SK-N-SH treated with all-trans-retinoic acid at 6 μM for 48 hours (cell line): ENCODE results near the gene DDIT3.

ENCODE experiments used
- ATAC-seq: fragments of 200-7000 bp; cut with Tn5 transposase; 3 replicates; pipeline ENCODE4 v1.9.1; 2020; ENCODE audit warnings: mild to moderate bottlenecking, moderate library complexity
- ARNTL ChIP-seq: fragments of 450-650 bp; formaldehyde crosslinking; IDR thresholded peaks from 2 replicates; pipeline ENCODE4 v1.5.0; 2020; ENCODE audit warnings: low read depth, mild to moderate bottlenecking, moderate library complexity, borderline replicate concordance
- BACH2 ChIP-seq: fragments of 250-450 bp; sonication (Bioruptor Pico); IDR thresholded peaks from 2 replicates; pipeline ENCODE4 v1.9.0; 2021; ENCODE audit warnings: mild to moderate bottlenecking, borderline replicate concordance
- CSDC2 ChIP-seq: fragments of 250-450 bp; sonication (Bioruptor Pico); IDR thresholded peaks from 2 replicates; pipeline ENCODE4 v1.5.0; 2020; ENCODE audit warnings: mild to moderate bottlenecking, moderate library complexity
- ESRRG ChIP-seq: fragments of 250-450 bp; sonication (Bioruptor Pico); IDR thresholded peaks from 2 replicates; pipeline ENCODE4 v1.6.1; 2021; ENCODE audit warnings: mild to moderate bottlenecking
- GLIS3 ChIP-seq: fragments of 250-450 bp; sonication (Bioruptor Pico); IDR thresholded peaks from 2 replicates; pipeline ENCODE4 v1.5.0; 2020; ENCODE audit warnings: mild to moderate bottlenecking, moderate library complexity
- ISL1 ChIP-seq: fragments of 250-450 bp; sonication (Bioruptor Pico); IDR thresholded peaks from 2 replicates; pipeline ENCODE4 v2.1.2; 2022; ENCODE audit warnings: mild to moderate bottlenecking, moderate library complexity
- OSR1 ChIP-seq: fragments of 250-450 bp; sonication (Bioruptor Pico); IDR thresholded peaks from 2 replicates; pipeline ENCODE4 v1.8.0; 2022; ENCODE audit warnings: moderate library complexity, mild to moderate bottlenecking, inconsistent platforms
- PATZ1 ChIP-seq: fragments of 250-450 bp; sonication (Bioruptor Pico); IDR thresholded peaks from 2 replicates; pipeline ENCODE4 v1.8.0; 2020; ENCODE audit warnings: mild to moderate bottlenecking, moderate library complexity, borderline replicate concordance
- SNAI2 ChIP-seq: fragments of 250-450 bp; sonication (Bioruptor Pico); IDR thresholded peaks from 2 replicates; pipeline ENCODE4 v1.5.0; 2020; ENCODE audit warnings: mild to moderate bottlenecking, moderate library complexity
- TCF4 ChIP-seq: fragments of 250-450 bp; sonication (Bioruptor Pico); IDR thresholded peaks from 2 replicates; pipeline ENCODE4 v1.8.0; 2021; ENCODE audit warnings: mild to moderate bottlenecking, moderate library complexity, borderline replicate concordance
- TOX ChIP-seq: fragments of 250-450 bp; sonication (Bioruptor Pico); IDR thresholded peaks from 2 replicates; pipeline ENCODE4 v1.8.0; 2021; ENCODE audit warnings: mild to moderate bottlenecking, moderate library complexity, borderline replicate concordance
- TSHZ2 ChIP-seq: fragments of 250-450 bp; sonication (Bioruptor Pico); IDR thresholded peaks from 2 replicates; pipeline ENCODE4 v1.5.0; 2020; ENCODE audit warnings: mild to moderate bottlenecking, moderate library complexity
- ZFP3 ChIP-seq: fragments of 250-450 bp; sonication (Bioruptor Pico); IDR thresholded peaks from 2 replicates; pipeline ENCODE4 v1.5.0; 2020; ENCODE audit warnings: mild to moderate bottlenecking, moderate library complexity
- ZFP30 ChIP-seq: fragments of 450-650 bp; formaldehyde crosslinking; IDR thresholded peaks from 2 replicates; pipeline ENCODE4 v1.5.0; 2022; ENCODE audit warnings: mild to moderate bottlenecking, moderate library complexity
- ZNF565 ChIP-seq: fragments of 450-650 bp; formaldehyde crosslinking; conservative IDR thresholded peaks from 2 replicates; pipeline ENCODE4 v1.5.0; 2020; ENCODE audit warnings: low read depth, mild to moderate bottlenecking, moderate library complexity
- ZNF8 ChIP-seq: fragments of 450-650 bp; formaldehyde crosslinking; IDR thresholded peaks from 2 replicates; pipeline ENCODE4 v1.5.0; 2020; ENCODE audit warnings: mild to moderate bottlenecking, moderate library complexity

Gene DDIT3

DNA sequence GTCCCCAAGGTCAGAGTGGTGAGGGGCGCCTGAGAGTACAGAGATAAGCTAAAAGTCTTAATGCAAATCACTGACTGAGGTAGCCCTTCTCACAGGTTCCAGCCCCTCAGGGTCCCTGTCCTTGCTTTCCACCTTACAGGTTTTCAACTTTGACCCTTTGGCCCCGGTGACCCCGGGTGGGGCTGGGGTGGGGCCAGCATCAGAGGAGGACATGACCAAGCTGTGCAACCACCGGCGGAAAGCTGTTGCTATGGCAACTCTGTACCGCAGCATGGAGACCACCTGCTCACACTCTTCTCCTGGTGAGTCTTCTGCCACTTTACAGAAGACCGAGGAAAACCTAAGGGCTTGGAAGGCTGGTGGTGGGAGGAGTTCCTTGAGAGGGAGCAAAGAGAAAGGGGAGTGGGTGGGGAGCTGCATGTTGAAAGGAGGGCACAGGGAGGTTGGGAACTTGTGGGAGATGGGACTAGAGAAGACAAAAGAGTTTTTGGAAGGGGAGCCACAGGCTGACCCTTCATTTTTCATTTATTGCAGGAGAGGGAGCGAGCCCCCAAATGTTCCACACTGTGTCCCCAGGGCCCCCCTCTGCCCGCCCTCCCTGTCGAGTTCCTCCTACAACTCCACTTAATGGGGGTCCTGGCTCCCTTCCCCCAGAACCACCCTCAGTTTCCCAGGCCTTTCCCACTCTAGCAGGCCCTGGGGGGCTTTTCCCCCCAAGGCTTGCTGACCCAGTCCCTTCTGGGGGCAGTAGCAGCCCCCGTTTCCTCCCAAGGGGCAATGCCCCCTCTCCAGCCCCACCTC is 4.7 kb upstream of the DDIT3 start:
- no peak for ATAC-seq
- TF ChIP-seq CSDC2 (CRISPR knock-in tag) (no peak), ZNF8 (CRISPR knock-in tag) (no peak), GLIS3 (CRISPR knock-in tag) (no peak)
- TF ChIP-seq, all 23 proteins: peak for 0

- TF ChIP-seq OSR1 (no peak), TSHZ2 (CRISPR knock-in tag) (no peak), SNAI2 (CRISPR knock-in tag) (no peak), ZNF565 (no peak), CSDC2 (CRISPR knock-in tag) (no peak)
- TF ChIP-seq, all 23 proteins: peak for 0
- ATAC-seq: no peak
These were observed 3.6 kb upstream of the DDIT3 start for GRCh38 chr12:57523706-57524614.

DNA sequence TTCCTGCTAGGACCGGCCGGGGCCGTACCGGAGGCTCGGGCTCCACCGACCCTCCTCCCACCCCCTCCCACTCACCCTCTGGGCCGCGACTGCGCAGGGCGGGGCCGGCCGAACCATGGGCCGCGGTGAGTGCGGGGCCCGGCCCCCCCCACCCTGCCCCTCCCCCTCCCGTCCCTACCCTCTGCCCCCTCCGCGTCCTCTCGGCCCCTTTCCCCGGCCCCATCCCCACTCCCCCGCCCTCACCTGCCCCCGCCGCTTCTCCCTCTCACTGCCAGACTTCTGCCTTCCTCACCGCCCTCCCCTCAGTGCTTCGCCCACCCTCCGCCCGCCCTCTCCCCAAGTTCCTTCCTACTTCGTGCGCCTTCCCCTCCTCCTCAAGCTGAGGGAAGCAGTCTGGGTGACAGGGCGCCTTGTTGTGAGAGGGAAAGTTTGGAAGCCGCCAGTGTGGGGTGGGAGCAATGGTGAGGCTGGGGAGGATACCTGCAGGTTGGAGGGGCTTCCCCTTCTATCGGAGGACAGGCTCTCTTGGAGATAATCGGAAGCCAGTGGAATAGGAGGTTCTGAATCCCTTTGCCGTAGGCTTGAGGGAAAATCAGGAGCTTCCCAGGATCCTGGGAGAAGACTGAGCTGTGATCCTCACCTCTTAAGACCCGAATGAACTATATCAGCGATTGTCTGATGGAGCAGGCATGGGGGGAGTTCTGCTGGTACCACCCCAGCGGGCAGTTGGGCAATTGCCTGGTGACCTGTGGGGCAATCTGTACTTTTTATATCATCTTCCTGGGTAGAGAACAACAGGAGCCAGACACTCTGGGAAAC is 2.8 kb upstream of the DDIT3 start:
- no peak; the same call in 2 of the 3 replicates for ATAC-seq
- TF ChIP-seq ISL1 (CRISPR knock-in tag): no peak
- TF ChIP-seq SNAI2 (CRISPR knock-in tag): no peak
- TF ChIP-seq ZFP3 (CRISPR knock-in tag): no peak
- no peak for TF ChIP-seq OSR1
- TF ChIP-seq ARNTL (CRISPR knock-in tag): no peak
- TF ChIP-seq ESRRG (CRISPR knock-in tag): no peak
- TF ChIP-seq BACH2: no peak
- TF ChIP-seq TOX (CRISPR knock-in tag): no peak
- TF ChIP-seq TCF4 (CRISPR knock-in tag): no peak
- no peak for TF ChIP-seq TSHZ2 (CRISPR knock-in tag)
- TF ChIP-seq ZFP30: no peak

DNA sequence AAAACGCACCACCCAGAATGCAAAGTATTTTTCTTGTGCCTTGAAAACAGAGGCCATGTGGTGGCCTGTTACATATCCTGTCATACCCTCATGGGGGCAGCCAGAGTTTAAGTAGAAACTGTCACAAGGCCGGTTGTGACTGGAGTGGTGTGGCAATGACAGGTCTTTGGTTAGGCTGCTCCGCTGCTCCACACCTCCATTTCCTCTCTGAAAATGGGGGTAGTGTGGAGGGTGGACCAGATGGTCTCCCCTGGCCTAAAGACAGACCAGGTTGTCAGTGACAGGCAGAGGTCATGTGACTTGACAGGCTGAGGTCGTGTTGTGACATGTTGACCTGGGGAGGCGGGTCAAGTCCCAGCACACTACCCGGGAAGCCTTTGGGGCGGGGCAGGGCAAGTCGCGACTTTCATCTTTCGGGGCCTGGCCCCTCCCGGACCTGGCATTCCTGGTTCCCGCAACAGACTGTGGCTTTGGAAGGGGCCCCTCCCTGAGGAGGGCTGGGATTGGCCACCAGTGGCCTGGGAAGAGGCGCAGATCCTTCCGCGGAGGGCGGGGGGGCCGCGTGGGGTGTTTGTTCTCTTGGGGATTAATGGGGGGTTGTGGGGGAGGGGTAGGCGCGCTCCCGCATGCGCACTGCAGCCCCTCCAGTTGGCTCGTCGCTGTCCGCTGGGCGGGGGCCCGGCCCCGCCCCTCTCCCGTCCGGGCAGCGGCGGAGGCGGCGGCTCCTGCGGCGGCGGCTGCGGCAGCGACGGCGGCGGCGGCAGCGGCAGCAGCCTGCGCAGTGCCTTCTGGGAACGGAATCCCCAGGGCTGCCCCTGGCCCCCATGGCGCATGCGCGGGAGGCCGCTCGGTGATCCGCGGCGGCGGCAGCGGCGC is 1.9 kb upstream of the DDIT3 start, which contains the start of gene MBD6:
TSS of gene MBD6 (plus strand) at position 814 of the 876 bp plus-strand sequence. CDS start 1,480 bp downstream, outside the sequence.
- ATAC-seq: peak; percentile 15
- TF ChIP-seq PATZ1 (CRISPR knock-in tag) (peak; percentile 94; the same call in 1 of the 2 replicates), ESRRG (CRISPR knock-in tag) (no peak), TCF4 (CRISPR knock-in tag) (0 out of 2 replicates have a peak, but pooled peaks have one; percentile 27), ZFP3 (CRISPR knock-in tag) (no peak)
